Fibroblast of lung (primary cell): ENCODE results near the gene RPS6KC1. TPM values are rescaled to one million over a fixed set of nuclear protein-coding genes. Genes with fewer than 3 reads are reported as not detected.

Source experiments
- DNase-seq, 2 donors: peaks; one replicate each; pipeline versions ENCODE4 v3.0.0 to v3.0.0-alpha.2; 2010; ENCODE audit warnings: low read depth in 2 of 2
- H2AFZ ChIP-seq: 2 replicates; pipeline ENCODE4 v1.5.1; 2012; ENCODE audit warnings: low read length, control low read depth, inconsistent platforms
- H3K27ac ChIP-seq: 2 replicates; pipeline ENCODE4 v1.5.1; 2011; ENCODE audit warnings: low read length, control low read depth; ENCODE audit not compliant: insufficient read depth
- H3K27me3 ChIP-seq: 2 replicates; pipeline ENCODE4 v1.5.1; 2011; ENCODE audit warnings: mild to moderate bottlenecking, low read length; ENCODE audit not compliant: control insufficient read depth, insufficient read depth
- H3K36me3 ChIP-seq: 2 replicates; pipeline ENCODE4 v1.5.1; 2011; ENCODE audit warnings: low read length; ENCODE audit not compliant: control insufficient read depth, insufficient read depth
- H3K4me1 ChIP-seq: 2 replicates; pipeline ENCODE4 v1.5.1; 2011; ENCODE audit warnings: low read length; ENCODE audit not compliant: control insufficient read depth, insufficient read depth; ENCODE audit errors: extremely low read depth
- H3K4me2 ChIP-seq: 2 replicates; pipeline ENCODE4 v1.5.1; 2011; ENCODE audit warnings: low read length, control low read depth; ENCODE audit not compliant: insufficient read depth; ENCODE audit errors: extremely low read depth
- H3K4me3 ChIP-seq, 4 experiments: fragments of 200-600 bp in 1 of 4; sonication (generic) in 1 of 4; replicated peaks in 1 of 4; 2 replicates each; pipeline ENCODE4 v1.5.1; 2011 to 2016; ENCODE audit warnings: low read length in 4 of 4, low read depth in 3 of 4, mild to moderate bottlenecking in 3 of 4, control low read depth in 2 of 4, inconsistent platforms in 1 of 4, mixed read lengths in 1 of 4; ENCODE audit not compliant: insufficient read depth in 1 of 4; ENCODE audit errors: control extremely low read depth in 1 of 4
- H3K79me2 ChIP-seq: 2 replicates; pipeline ENCODE4 v1.5.1; 2012; ENCODE audit warnings: mild to moderate bottlenecking, low read length, inconsistent platforms; ENCODE audit not compliant: control insufficient read depth, insufficient read depth
- H3K9ac ChIP-seq: 2 replicates; pipeline ENCODE4 v1.5.1; 2011; ENCODE audit warnings: mild to moderate bottlenecking, low read length, control low read depth; ENCODE audit not compliant: insufficient read depth
- H3K9me3 ChIP-seq: 2 replicates; pipeline ENCODE4 v1.5.1; 2012; ENCODE audit warnings: low read depth, low read length; ENCODE audit not compliant: control insufficient read depth, insufficient read depth
- H4K20me1 ChIP-seq: 2 replicates; pipeline ENCODE4 v1.5.1; 2011; ENCODE audit warnings: low read length; ENCODE audit not compliant: control insufficient read depth, insufficient read depth; ENCODE audit errors: extremely low read depth
- EZH2 ChIP-seq: IDR thresholded peaks from 2 replicates; pipeline ENCODE4 v1.5.1; 2012; ENCODE audit warnings: low read length, control low read depth, mild to moderate bottlenecking; ENCODE audit errors: missing control alignments
- polyA plus RNA-seq, 2 donors: library from polyadenylated mRNA; depleted of rRNA in 1 of 2; stranded (reverse) in 1 of 2; unstranded in 1 of 2; fragments of >200 nt; gene quantifications; 2 replicates each; pipeline ENCODE4 v1.2.1, GENCODE V29; 2011 to 2012; ENCODE audit warnings: missing spikeins in 1 of 2
- total RNA-seq: library from RNA; depleted of rRNA; stranded (reverse); fragments of >200 nt; gene quantifications from 2 replicates; pipeline ENCODE4 v1.2.1, GENCODE V29; 2014
- TF ChIP-seq, protein P1 (sequence below), 2 donors: IDR thresholded peaks in 1 of 2; conservative IDR thresholded peaks in 1 of 2; 1 replicate in 1 of 2; 2 replicates in 1 of 2; pipeline ENCODE4 v1.5.1; 2011 to 2012; ENCODE audit warnings: low read length in 2 of 2, control low read depth in 1 of 2, inconsistent platforms in 1 of 2, low read depth in 1 of 2, mild to moderate bottlenecking in 1 of 2

Gene RPS6KC1
- total and polyA plus RNA-seq, 2 donors (not counting 1 experiment from before 2014, with no cell fraction given), result 20.9 to 33.5 TPM

- H3K4me2 ChIP-seq, result no peak overlapping the region
- TF ChIP-seq, protein P1, sequence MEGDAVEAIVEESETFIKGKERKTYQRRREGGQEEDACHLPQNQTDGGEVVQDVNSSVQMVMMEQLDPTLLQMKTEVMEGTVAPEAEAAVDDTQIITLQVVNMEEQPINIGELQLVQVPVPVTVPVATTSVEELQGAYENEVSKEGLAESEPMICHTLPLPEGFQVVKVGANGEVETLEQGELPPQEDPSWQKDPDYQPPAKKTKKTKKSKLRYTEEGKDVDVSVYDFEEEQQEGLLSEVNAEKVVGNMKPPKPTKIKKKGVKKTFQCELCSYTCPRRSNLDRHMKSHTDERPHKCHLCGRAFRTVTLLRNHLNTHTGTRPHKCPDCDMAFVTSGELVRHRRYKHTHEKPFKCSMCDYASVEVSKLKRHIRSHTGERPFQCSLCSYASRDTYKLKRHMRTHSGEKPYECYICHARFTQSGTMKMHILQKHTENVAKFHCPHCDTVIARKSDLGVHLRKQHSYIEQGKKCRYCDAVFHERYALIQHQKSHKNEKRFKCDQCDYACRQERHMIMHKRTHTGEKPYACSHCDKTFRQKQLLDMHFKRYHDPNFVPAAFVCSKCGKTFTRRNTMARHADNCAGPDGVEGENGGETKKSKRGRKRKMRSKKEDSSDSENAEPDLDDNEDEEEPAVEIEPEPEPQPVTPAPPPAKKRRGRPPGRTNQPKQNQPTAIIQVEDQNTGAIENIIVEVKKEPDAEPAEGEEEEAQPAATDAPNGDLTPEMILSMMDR (conservative IDR thresholded peaks at IDR 0.05 in 1 of 2, IDR thresholded peaks at IDR 0.05 in 1 of 2; ENCODE audit: low read depth in 1 of 2, low read length in 2 of 2), result peak; percentile 68 to 75
- no peak for TF ChIP-seq EZH2
- H3K36me3 ChIP-seq, result no peaks in the 10 kb centered on the region
- no peaks in the 10 kb centered on the region for H3K27me3 ChIP-seq
- no peaks in the 10 kb centered on the region for H3K9me3 ChIP-seq
- no peak overlapping the region for H3K27ac ChIP-seq
- no peaks in the 10 kb centered on the region for H3K79me2 ChIP-seq
- H3K4me1 ChIP-seq, result no peaks in the 10 kb centered on the region
- no peaks in the 10 kb centered on the region for H4K20me1 ChIP-seq
- H3K9ac ChIP-seq, result no peak overlapping the region
- DNase-seq, result peak; percentile 35 to 76
- no peak overlapping the region for H2AFZ ChIP-seq
- H3K4me3 ChIP-seq, result no peak overlapping the region
These were observed 193.6 kb downstream of the RPS6KC1 start for GRCh38 chr1:213244664-213245091.

- Histone ChIP-seq H4K20me1 (no peaks in the 10 kb centered on the region), H3K4me1 (no peaks in the 10 kb centered on the region), H3K27me3 (no peaks in the 10 kb centered on the region), H3K4me3 (no peak overlapping the region), H3K79me2 (no peaks in the 10 kb centered on the region), H3K4me2 (no peak overlapping the region), H3K9me3 (no peaks in the 10 kb centered on the region), H3K36me3 (no peaks in the 10 kb centered on the region), H3K9ac (no peak overlapping the region), H2AFZ (no peak overlapping the region), H3K27ac (no peak overlapping the region)
- no peak for TF ChIP-seq EZH2
- no peak for DNase-seq
These were observed 194.3 kb downstream of the RPS6KC1 start for GRCh38 chr1:213245260-213245910.

DNA sequence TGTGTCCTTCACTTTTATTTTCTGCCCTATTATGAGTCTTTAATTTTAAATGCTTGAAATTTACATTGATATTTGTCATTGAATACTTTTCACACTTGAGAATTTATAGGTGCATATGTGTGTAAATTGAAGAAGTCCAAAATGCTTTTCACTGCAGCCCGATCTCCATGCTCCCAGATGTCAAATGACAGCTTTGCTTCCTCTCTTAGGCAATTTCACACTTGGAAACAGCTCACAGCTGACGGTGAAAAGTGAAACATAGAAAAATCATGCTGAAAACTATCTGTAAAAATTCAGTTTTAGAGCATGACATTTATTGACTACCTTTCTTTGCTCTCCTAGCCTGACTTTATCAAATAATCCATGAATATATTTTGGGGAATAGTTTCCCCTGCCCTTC lies 196.0 kb downstream of the RPS6KC1 start:
- H3K27ac ChIP-seq, result no peak overlapping the region
- no peak overlapping the region for H3K9ac ChIP-seq
- no peak overlapping the region for H3K4me3 ChIP-seq
- no peak for DNase-seq
- H3K36me3 ChIP-seq, result no peaks in the 10 kb centered on the region
- no peaks in the 10 kb centered on the region for H3K9me3 ChIP-seq
- no peaks in the 10 kb centered on the region for H3K4me1 ChIP-seq
- H2AFZ ChIP-seq, result no peak overlapping the region
- no peaks in the 10 kb centered on the region for H4K20me1 ChIP-seq
- H3K4me2 ChIP-seq, result no peak overlapping the region
- TF ChIP-seq, protein P1 (conservative IDR thresholded peaks at IDR 0.05 in 1 of 2, IDR thresholded peaks at IDR 0.05 in 1 of 2; ENCODE audit: low read depth in 1 of 2, low read length in 2 of 2), result no peak
- no peak for TF ChIP-seq EZH2
- H3K27me3 ChIP-seq, result no peaks in the 10 kb centered on the region
- no peaks in the 10 kb centered on the region for H3K79me2 ChIP-seq
